Kidney (tissue), 14 donors: Measurements from ENCODE around the gene ZNF394. TPM values are rescaled to one million over a fixed set of nuclear protein-coding genes. Genes with fewer than 3 reads are reported as not detected.
"Not testable (repeated sequence)": the region's sequence is repeated elsewhere in the genome, so short reads cannot be mapped to it uniquely, and the experiment has no call there.

Experiments
- DNase-seq, 5 donors: peaks; one replicate each; pipeline ENCODE4 v3.0.0-alpha.2; 2013 to 2020
- FAIRE-seq: peaks from 2 replicates; lab custom pipeline; 2012; peaks lifted over from hg19 to GRCh38; lab: Jason Lieb, UNC
- H3K27ac ChIP-seq, 2 donors: one replicate each; pipeline ENCODE4 v1.7.0; 2013; ENCODE audit warnings: low read depth in 2 of 2, low read length in 2 of 2, inconsistent platforms in 1 of 2
- H3K27me3 ChIP-seq: one replicate; pipeline ENCODE4 v1.7.1; 2013; ENCODE audit warnings: low read length, inconsistent platforms; ENCODE audit not compliant: control insufficient read depth, insufficient read depth
- H3K36me3 ChIP-seq, 3 donors: one replicate each; pipeline versions ENCODE4 v1.7.0 to v1.7.1; 2013; ENCODE audit warnings: low read length in 3 of 3, control low read depth in 1 of 3, inconsistent platforms in 1 of 3; ENCODE audit not compliant: insufficient read depth in 3 of 3, control insufficient read depth in 2 of 3
- H3K4me1 ChIP-seq, 3 donors: one replicate each; pipeline versions ENCODE4 v1.7.0 to v1.7.1; 2013; ENCODE audit warnings: low read length in 3 of 3, inconsistent platforms in 1 of 3, low read depth in 1 of 3; ENCODE audit not compliant: control insufficient read depth in 2 of 3, insufficient read depth in 2 of 3
- H3K4me3 ChIP-seq, 3 donors: one replicate each; pipeline versions ENCODE4 v1.7.0 to v1.8.1; 2013; ENCODE audit warnings: low read length in 3 of 3, control low read depth in 1 of 3, inconsistent platforms in 1 of 3
- H3K9ac ChIP-seq, 3 donors: one replicate each; pipeline versions ENCODE4 v1.7.0 to v1.7.1; 2013; ENCODE audit warnings: low read length in 3 of 3, control low read depth in 1 of 3, inconsistent platforms in 1 of 3
- H3K9me3 ChIP-seq, 3 donors: one replicate each; pipeline versions ENCODE4 v1.7.0 to v1.7.1; 2013; ENCODE audit warnings: low read length in 3 of 3, control low read depth in 1 of 3, inconsistent platforms in 1 of 3; ENCODE audit not compliant: control insufficient read depth in 2 of 3, insufficient read depth in 1 of 3
- intact Hi-C: fragments of 100-400 bp; cut with DNase I; formaldehyde crosslinking; loops from one replicate; pipeline ENCODE4 v1.11.1; 2022
- polyA plus RNA-seq: library from polyadenylated mRNA; stranded (reverse); fragments of 350-450 nt; fragmentation: Illumina TruSeq; extraction: RNeasy Lipid Tissue Mini Kit (QIAGEN cat#74804); gene quantifications from one replicate; pipeline ENCODE4 v1.2.3, GENCODE V29; 2014; ENCODE audit warnings: low read depth, low replicate concordance; ENCODE audit not compliant: insufficient read depth
- total RNA-seq: library from RNA; stranded (reverse); fragmentation: NEBNext Ultra II Directional; extraction: Animal tissue kit (Norgen Biotek cat#: 25700); gene quantifications from one replicate; pipeline ENCODE4 v1.2.1, GENCODE V29; 2021
- TF ChIP-seq, protein P1 (sequence below): IDR thresholded peaks from 3 replicates; pipeline ENCODE4 v1.5.1; 2012; ENCODE audit warnings: mild to moderate bottlenecking, moderate library complexity, borderline replicate concordance; ENCODE audit not compliant: insufficient read depth; ENCODE audit errors: extremely low read depth
- donor health status: control.
- donor health status: control.
- donor health status: control.
- donor health status: control.
- donor health status: control.
- donor health status: DM: yes; HTN: yes; CAD: no.
- donor health status: Normal renal cell carcinoma (clear cell type).

The ZNF394 gene
- total and polyA plus RNA-seq, 2 donors from 2014 or later, result 15.7 to 33.6 TPM

DNA sequence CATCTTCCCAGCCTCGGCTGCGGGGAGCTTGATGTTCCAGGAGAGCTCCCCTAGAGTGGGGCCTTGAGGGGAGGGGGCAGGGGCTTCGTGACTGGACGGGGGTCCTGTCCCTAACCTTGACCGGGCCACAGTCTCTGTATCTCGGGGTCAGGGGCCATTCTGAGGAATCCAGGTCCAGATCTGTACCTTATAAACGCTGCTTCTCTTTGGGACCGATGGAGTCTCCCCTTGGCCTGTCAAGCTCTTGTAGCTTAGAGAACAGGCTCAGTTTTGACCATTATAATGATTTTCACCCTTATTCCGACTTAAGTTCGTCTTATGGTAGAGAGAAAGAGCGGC is 5.2 kb upstream of the ZNF394 start:
- Histone ChIP-seq H3K4me3 (peak overlapping the region; percentile 88 to 100 (median 97)), H3K36me3 (no peaks in the 10 kb centered on the region), H3K27me3 (no peaks in the 10 kb centered on the region), H3K9ac (peak overlapping the region; percentile 81 to 98 (median 83)), H3K4me1 (peaks cover 0 to 16% (median 9%) of the 10 kb centered on the region in 3 donors), H3K27ac (peak overlapping the region; percentile 78 to 98), H3K9me3 (no peaks in the 10 kb centered on the region)
- TF ChIP-seq, protein P1, sequence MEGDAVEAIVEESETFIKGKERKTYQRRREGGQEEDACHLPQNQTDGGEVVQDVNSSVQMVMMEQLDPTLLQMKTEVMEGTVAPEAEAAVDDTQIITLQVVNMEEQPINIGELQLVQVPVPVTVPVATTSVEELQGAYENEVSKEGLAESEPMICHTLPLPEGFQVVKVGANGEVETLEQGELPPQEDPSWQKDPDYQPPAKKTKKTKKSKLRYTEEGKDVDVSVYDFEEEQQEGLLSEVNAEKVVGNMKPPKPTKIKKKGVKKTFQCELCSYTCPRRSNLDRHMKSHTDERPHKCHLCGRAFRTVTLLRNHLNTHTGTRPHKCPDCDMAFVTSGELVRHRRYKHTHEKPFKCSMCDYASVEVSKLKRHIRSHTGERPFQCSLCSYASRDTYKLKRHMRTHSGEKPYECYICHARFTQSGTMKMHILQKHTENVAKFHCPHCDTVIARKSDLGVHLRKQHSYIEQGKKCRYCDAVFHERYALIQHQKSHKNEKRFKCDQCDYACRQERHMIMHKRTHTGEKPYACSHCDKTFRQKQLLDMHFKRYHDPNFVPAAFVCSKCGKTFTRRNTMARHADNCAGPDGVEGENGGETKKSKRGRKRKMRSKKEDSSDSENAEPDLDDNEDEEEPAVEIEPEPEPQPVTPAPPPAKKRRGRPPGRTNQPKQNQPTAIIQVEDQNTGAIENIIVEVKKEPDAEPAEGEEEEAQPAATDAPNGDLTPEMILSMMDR, result no peak
- FAIRE-seq (no peak), DNase-seq (no peak)
- intact Hi-C loops, result no loop called here

- intact Hi-C loops, result no loop called here
- Histone ChIP-seq H3K27ac (peak within 1 kb of the TSS; percentile 98), H3K4me1 (peaks cover 0 to 16% (median 9%) of the 10 kb centered on the region in 3 donors), H3K9me3 (no peaks in the 10 kb centered on the region), H3K36me3 (no peaks in the 10 kb centered on the region), H3K27me3 (no peaks in the 10 kb centered on the region), H3K9ac (peak within 1 kb of the TSS; percentile 81 to 98 (median 83)), H3K4me3 (peak within 1 kb of the TSS; percentile 88 to 100 (median 97))
- TF ChIP-seq, protein P1, result peak; percentile 7
- no peak for FAIRE-seq
- peak; percentile 98 to 99 (median 99) for DNase-seq
These were observed 4.7 kb upstream of the ZNF394 start, which contains the start of gene ZKSCAN5 for GRCh38 chr7:99504603-99505323. TSS of gene ZKSCAN5 (plus strand) at chr7:99504662. CDS start at chr7:99506045, 1,383 bp downstream.

GRCh38 chr7:99504281-99504602 is 4.2 kb upstream of the ZNF394 start:
- Histone ChIP-seq H3K27ac (peak overlapping the region; percentile 98), H3K4me3 (peak overlapping the region; percentile 75 to 100 (median 97)), H3K9ac (peak overlapping the region; percentile 37 to 64 (median 51)), H3K9me3 (no peaks in the 10 kb centered on the region), H3K4me1 (peaks cover 0 to 18% (median 9%) of the 10 kb centered on the region in 3 donors), H3K36me3 (no peaks in the 10 kb centered on the region), H3K27me3 (no peaks in the 10 kb centered on the region)
- peak in 2 of 5 donors; percentile 99 for DNase-seq
- intact Hi-C loops, result no loop called here
- no peak for FAIRE-seq
- TF ChIP-seq, protein P1, result no peak

DNA sequence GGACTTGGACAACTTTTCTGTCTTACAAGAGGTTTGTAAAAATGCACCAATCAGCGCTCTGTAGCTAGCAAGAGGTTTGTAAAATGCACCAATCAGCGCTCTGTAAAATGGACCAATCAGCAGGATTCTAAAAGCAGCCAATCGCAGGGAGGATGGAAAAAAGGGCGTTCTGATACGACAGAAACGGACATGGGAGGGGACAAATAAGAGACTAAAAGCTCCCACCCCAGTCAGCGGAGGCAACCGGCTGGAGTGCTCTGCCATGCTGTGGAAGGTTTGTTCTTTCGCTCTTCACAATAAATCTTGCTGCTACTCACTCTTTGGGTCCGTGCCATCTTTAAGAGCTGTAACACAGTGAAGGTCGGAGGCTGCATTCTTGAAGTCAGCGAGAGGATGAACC is 1.2 kb upstream of the ZNF394 start:
- peak overlapping the region in 1 of 3 donors; percentile 82 for H3K4me3 ChIP-seq
- DNase-seq, intact Hi-C loops, H3K9ac ChIP-seq, H3K36me3 ChIP-seq, H3K27ac ChIP-seq, H3K9me3 ChIP-seq, FAIRE-seq, H3K27me3 ChIP-seq: not testable (repeated sequence)
- peaks cover 0 to 25% (median 16%) of the 10 kb centered on the region in 3 donors for H3K4me1 ChIP-seq
